ENCODE data around the gene ALKBH6. TPM values are rescaled to one million over a fixed set of nuclear protein-coding genes. Genes with fewer than 3 reads are reported as not detected.

The ALKBH6 gene
- total and polyA plus RNA-seq, 10 of the 15 experiments (the other 5 are each of a cell fraction or from before 2014, with no cell fraction given), result 1.2 to 56.5 (median 36.1) TPM

DNA sequence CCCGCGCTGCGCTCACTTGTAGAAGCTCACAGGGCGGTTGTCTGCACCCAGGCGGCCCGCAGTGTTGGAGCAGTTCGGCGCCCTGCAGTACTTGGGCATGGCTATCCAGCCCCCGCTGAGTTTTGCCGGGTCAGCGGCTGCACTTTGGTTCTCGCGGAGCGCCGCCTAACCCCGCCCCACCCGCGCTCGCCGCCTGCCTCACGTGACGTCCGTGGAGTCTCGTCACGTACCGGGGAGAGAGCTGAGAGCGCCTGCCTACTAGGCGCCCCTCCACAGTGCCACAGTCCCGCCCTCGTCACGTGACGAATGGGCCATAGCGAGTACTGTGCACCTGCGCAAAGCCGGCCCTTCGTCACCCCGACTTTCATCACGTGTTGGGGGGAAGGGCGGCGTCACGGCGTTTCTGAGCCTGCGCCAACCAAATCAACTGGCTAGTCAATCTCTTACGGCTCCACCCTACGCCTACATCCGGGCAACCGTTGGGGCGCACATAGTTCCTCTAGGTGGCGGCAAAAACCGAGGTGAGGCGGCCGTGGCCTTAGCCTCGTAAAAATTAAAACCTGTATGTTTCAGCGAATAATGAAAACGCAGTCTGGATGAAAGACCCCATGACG is 40.2 kb upstream of the ALKBH6 start, which contains the start of gene THAP8:
Gene THAP8 (minus strand): TSS at position 167 of the 614 bp plus-strand sequence. CDS start 68 bp downstream, at position 99.
- in situ Hi-C loops (cut with MboI) (no loop called here), intact Hi-C loops (cut with micrococcal nuclease; ENCODE audit: unreplicated experiment) (loop anchor here (2.0 to 5.0 kb wide), 3 partner anchors 42 to 61 kb away; partner anchors contain the start of genes ALKBH6, POLR2I, SDHAF1 and TBCB)
- FAIRE-seq, result peak; percentile 98
- Histone ChIP-seq H3K9ac (ENCODE audit: control insufficient read depth, insufficient read depth, low read length) (peak within 1 kb of the TSS; percentile 79), H2AFZ (ENCODE audit: control insufficient read depth, low read depth, low read length) (peak within 1 kb of the TSS; percentile 93), H3K9me3 (replicated peaks; ENCODE audit: control insufficient read depth, insufficient read depth, low read length) (no peaks in the 10 kb centered on the region), H3K27me3 (replicated peaks in 1 of 2; ENCODE audit: control insufficient read depth in 2 of 2, insufficient read depth in 2 of 2, low read length in 1 of 2) (no peaks in the 10 kb centered on the region), H3K27ac (ENCODE audit: control insufficient read depth, insufficient read depth) (peak within 1 kb of the TSS; percentile 92), H3K4me1 (ENCODE audit: control insufficient read depth, insufficient read depth, low read length) (peaks cover 3% of the 10 kb centered on the region; the same call in 1 of the 2 replicates), H3K36me3 (ENCODE audit: control insufficient read depth in 2 of 2, insufficient read depth in 2 of 2, low read length in 1 of 2) (peaks cover 0 to 5% of the 10 kb centered on the region in 2 experiments; a peak in 1 of 4 replicates), H4K20me1 (ENCODE audit: control insufficient read depth, insufficient read depth) (no peaks in the 10 kb centered on the region), H3K4me3 (peak within 1 kb of the TSS; percentile 87), H3K79me2 (ENCODE audit: control insufficient read depth, insufficient read depth, low read length) (peaks cover 20% of the 10 kb centered on the region), H3K4me2 (ENCODE audit: control insufficient read depth, insufficient read depth) (peak within 1 kb of the TSS; percentile 62)
- SMC1A ChIA-PET (ENCODE audit: uncharacterized antibody, unreplicated experiment), result interaction anchor here (1.0 to 1.7 kb wide), 4 partner anchors 40 to 172 kb away, joined by 3 to 5 read pairs (median 4); partner anchors contain the start of gene ALKBH6
- POLR2A ChIA-PET, result interaction anchor here (0.6 to 1.4 kb wide), 8 partner anchors 25 to 708 kb away, joined by 3 to 12 read pairs (median 4); partner anchors contain the start of genes ALKBH6 and TBCB
- CTCF ChIA-PET, result interaction anchor here (0.6 to 1.9 kb wide), 6 partner anchors 16 to 277 kb away, joined by 3 to 5 read pairs (median 3); partner anchors contain the start of genes POLR2I and TBCB
- DNase-seq (ENCODE audit: low read depth, low spot score), result peak; percentile 99
- RAD21 ChIA-PET (ENCODE audit: unreplicated experiment), result interaction anchor here (0.8 to 2.1 kb wide), 6 partner anchors 40 to 1883 kb away, joined by 3 to 6 read pairs (median 4); partner anchors contain the start of genes ALKBH6, ZNF146 and ZNF565
- WGBS (ENCODE audit: insufficient coverage, insufficient replicate concordance, low lambda C conversion rate, missing lambda C conversion rate), result under 1% methylated on average over 56 of the region's 56 CpGs
- BruUV-seq (replicated peaks), result no TSS peak
- ATAC-seq, result peak; percentile 91
- TF ChIP-seq, protein P1, sequence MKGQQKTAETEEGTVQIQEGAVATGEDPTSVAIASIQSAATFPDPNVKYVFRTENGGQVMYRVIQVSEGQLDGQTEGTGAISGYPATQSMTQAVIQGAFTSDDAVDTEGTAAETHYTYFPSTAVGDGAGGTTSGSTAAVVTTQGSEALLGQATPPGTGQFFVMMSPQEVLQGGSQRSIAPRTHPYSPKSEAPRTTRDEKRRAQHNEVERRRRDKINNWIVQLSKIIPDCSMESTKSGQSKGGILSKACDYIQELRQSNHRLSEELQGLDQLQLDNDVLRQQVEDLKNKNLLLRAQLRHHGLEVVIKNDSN (IDR thresholded peaks at IDR 0.05; ENCODE audit: borderline replicate concordance, extremely low read length, insufficient read depth, low read depth, low read length), result peak; percentile 98
- TF ChIP-seq HDAC6 (IDR thresholded peaks at IDR 0.05; ENCODE audit: unreplicated experiment) (no peak), RB1 (IDR thresholded peaks at IDR 0.05; ENCODE audit: borderline replicate concordance) (peak; percentile 58; the same call in 1 of the 2 replicates), FOXK2 (IDR thresholded peaks at IDR 0.05) (0 out of 2 replicates have a peak, but pooled peaks have one; percentile 29), MEF2B (IDR thresholded peaks at IDR 0.05; ENCODE audit: partially characterized antibody, poor library complexity, severe bottlenecking) (peak; percentile 69), SIN3A (IDR thresholded peaks at IDR 0.05; ENCODE audit: low read depth, low read length) (no peak), NBN (IDR thresholded peaks at IDR 0.05) (peak; percentile 85; the same call in 1 of the 2 replicates), CBFB (IDR thresholded peaks at IDR 0.05; ENCODE audit: low read depth) (0 out of 2 replicates have a peak, but pooled peaks have one; percentile 47), ZNF274 (IDR thresholded peaks at IDR 0.05; ENCODE audit: insufficient read depth, insufficient read length) (no peak)
- TF ChIP-seq, protein P2, sequence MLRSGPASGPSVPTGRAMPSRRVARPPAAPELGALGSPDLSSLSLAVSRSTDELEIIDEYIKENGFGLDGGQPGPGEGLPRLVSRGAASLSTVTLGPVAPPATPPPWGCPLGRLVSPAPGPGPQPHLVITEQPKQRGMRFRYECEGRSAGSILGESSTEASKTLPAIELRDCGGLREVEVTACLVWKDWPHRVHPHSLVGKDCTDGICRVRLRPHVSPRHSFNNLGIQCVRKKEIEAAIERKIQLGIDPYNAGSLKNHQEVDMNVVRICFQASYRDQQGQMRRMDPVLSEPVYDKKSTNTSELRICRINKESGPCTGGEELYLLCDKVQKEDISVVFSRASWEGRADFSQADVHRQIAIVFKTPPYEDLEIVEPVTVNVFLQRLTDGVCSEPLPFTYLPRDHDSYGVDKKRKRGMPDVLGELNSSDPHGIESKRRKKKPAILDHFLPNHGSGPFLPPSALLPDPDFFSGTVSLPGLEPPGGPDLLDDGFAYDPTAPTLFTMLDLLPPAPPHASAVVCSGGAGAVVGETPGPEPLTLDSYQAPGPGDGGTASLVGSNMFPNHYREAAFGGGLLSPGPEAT (IDR thresholded peaks at IDR 0.05; ENCODE audit: low read depth), result peak; percentile 34; the same call in 1 of the 2 replicates
- TF ChIP-seq, protein P3, sequence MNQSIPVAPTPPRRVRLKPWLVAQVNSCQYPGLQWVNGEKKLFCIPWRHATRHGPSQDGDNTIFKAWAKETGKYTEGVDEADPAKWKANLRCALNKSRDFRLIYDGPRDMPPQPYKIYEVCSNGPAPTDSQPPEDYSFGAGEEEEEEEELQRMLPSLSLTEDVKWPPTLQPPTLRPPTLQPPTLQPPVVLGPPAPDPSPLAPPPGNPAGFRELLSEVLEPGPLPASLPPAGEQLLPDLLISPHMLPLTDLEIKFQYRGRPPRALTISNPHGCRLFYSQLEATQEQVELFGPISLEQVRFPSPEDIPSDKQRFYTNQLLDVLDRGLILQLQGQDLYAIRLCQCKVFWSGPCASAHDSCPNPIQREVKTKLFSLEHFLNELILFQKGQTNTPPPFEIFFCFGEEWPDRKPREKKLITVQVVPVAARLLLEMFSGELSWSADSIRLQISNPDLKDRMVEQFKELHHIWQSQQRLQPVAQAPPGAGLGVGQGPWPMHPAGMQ (IDR thresholded peaks at IDR 0.05; ENCODE audit: borderline replicate concordance), result no peak
- TF ChIP-seq, protein P4, sequence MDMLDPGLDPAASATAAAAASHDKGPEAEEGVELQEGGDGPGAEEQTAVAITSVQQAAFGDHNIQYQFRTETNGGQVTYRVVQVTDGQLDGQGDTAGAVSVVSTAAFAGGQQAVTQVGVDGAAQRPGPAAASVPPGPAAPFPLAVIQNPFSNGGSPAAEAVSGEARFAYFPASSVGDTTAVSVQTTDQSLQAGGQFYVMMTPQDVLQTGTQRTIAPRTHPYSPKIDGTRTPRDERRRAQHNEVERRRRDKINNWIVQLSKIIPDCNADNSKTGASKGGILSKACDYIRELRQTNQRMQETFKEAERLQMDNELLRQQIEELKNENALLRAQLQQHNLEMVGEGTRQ (IDR thresholded peaks at IDR 0.05; ENCODE audit: borderline replicate concordance, low read depth, low read length), result peak; percentile 98
- TF ChIP-seq, protein P5, sequence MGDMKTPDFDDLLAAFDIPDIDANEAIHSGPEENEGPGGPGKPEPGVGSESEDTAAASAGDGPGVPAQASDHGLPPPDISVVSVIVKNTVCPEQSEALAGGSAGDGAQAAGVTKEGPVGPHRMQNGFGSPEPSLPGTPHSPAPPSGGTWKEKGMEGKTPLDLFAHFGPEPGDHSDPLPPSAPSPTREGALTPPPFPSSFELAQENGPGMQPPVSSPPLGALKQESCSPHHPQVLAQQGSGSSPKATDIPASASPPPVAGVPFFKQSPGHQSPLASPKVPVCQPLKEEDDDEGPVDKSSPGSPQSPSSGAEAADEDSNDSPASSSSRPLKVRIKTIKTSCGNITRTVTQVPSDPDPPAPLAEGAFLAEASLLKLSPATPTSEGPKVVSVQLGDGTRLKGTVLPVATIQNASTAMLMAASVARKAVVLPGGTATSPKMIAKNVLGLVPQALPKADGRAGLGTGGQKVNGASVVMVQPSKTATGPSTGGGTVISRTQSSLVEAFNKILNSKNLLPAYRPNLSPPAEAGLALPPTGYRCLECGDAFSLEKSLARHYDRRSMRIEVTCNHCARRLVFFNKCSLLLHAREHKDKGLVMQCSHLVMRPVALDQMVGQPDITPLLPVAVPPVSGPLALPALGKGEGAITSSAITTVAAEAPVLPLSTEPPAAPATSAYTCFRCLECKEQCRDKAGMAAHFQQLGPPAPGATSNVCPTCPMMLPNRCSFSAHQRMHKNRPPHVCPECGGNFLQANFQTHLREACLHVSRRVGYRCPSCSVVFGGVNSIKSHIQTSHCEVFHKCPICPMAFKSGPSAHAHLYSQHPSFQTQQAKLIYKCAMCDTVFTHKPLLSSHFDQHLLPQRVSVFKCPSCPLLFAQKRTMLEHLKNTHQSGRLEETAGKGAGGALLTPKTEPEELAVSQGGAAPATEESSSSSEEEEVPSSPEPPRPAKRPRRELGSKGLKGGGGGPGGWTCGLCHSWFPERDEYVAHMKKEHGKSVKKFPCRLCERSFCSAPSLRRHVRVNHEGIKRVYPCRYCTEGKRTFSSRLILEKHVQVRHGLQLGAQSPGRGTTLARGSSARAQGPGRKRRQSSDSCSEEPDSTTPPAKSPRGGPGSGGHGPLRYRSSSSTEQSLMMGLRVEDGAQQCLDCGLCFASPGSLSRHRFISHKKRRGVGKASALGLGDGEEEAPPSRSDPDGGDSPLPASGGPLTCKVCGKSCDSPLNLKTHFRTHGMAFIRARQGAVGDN (IDR thresholded peaks at IDR 0.05), result no peak
